VCaP (cell line): Measurements from ENCODE around the gene AGT.
A peak's percentile ranks its signal among the peaks of the same experiment; 100 is the strongest.

Experiments
- H3K27ac ChIP-seq: fragments of 450-650 bp; 2 replicates; pipeline ENCODE4 v1.5.1; 2017
- CTCF ChIP-seq: fragments of 450-650 bp; conservative IDR thresholded peaks from 2 replicates; pipeline ENCODE4 v1.5.1; 2017; ENCODE audit warnings: mild to moderate bottlenecking, moderate library complexity

Gene AGT

GRCh38 chr1:230682882-230683610 lies 30.9 kb downstream of the AGT start:
- peak overlapping the region; percentile 52 for H3K27ac ChIP-seq
- TF ChIP-seq CTCF: no peak

- no peak for TF ChIP-seq CTCF
- H3K27ac ChIP-seq: peak overlapping the region; percentile 52
These were observed 31.6 kb downstream of the AGT start for GRCh38 chr1:230682274-230682673.

GRCh38 chr1:230681599-230681998 lies 32.3 kb downstream of the AGT start:
- no peak for TF ChIP-seq CTCF
- H3K27ac ChIP-seq: peak overlapping the region; percentile 52

- no peak for TF ChIP-seq CTCF
- peak overlapping the region; percentile 52 for H3K27ac ChIP-seq
These were observed 33.5 kb downstream of the AGT start for GRCh38 chr1:230680300-230681025.

GRCh38 chr1:230679825-230680224 lies 34.1 kb downstream of the AGT start:
- peak overlapping the region; percentile 52 for H3K27ac ChIP-seq
- no peak for TF ChIP-seq CTCF

GRCh38 chr1:230679192-230679591 lies 34.7 kb downstream of the AGT start:
- no peak overlapping the region for H3K27ac ChIP-seq
- no peak for TF ChIP-seq CTCF

- no peak for TF ChIP-seq CTCF
- H3K27ac ChIP-seq: no peak overlapping the region
These were observed 36.7 kb downstream of the AGT start for GRCh38 chr1:230677200-230677599.
